ENCODE results near the gene EHD3.

Gene EHD3

GRCh38 chr2:31192851-31193392 lies 41.0 kb upstream of the EHD3 start:
- no peak overlapping the region for H3K27ac ChIP-seq
- no peak for TF ChIP-seq CTCF (conservative IDR thresholded peaks at IDR 0.05)
- no peak for TF ChIP-seq ZFX (IDR thresholded peaks at IDR 0.05)

GRCh38 chr2:31193806-31194205 lies 40.1 kb upstream of the EHD3 start:
- no peak overlapping the region for H3K27ac ChIP-seq
- TF ChIP-seq ZFX (IDR thresholded peaks at IDR 0.05) (no peak), CTCF (conservative IDR thresholded peaks at IDR 0.05) (no peak)

GRCh38 chr2:31196622-31197021 lies 37.3 kb upstream of the EHD3 start:
- no peak for TF ChIP-seq CTCF (conservative IDR thresholded peaks at IDR 0.05)
- no peak for TF ChIP-seq ZFX (IDR thresholded peaks at IDR 0.05)
- no peak overlapping the region for H3K27ac ChIP-seq

- no peak for TF ChIP-seq ZFX (IDR thresholded peaks at IDR 0.05)
- no peak for TF ChIP-seq CTCF (conservative IDR thresholded peaks at IDR 0.05)
- H3K27ac ChIP-seq = no peak overlapping the region
These were observed 36.8 kb upstream of the EHD3 start for GRCh38 chr2:31197166-31197565.

- no peak overlapping the region for H3K27ac ChIP-seq
- TF ChIP-seq CTCF (conservative IDR thresholded peaks at IDR 0.05) (no peak), ZFX (IDR thresholded peaks at IDR 0.05) (no peak)
These were observed 36.3 kb upstream of the EHD3 start for GRCh38 chr2:31197669-31198068.

- H3K27ac ChIP-seq = no peak overlapping the region
- TF ChIP-seq ZFX (IDR thresholded peaks at IDR 0.05) = no peak
- no peak for TF ChIP-seq CTCF (conservative IDR thresholded peaks at IDR 0.05)
These were observed 34.7 kb upstream of the EHD3 start for GRCh38 chr2:31199206-31199605.

GRCh38 chr2:31200972-31201371 lies 33.0 kb upstream of the EHD3 start:
- TF ChIP-seq ZFX (IDR thresholded peaks at IDR 0.05) = no peak
- TF ChIP-seq CTCF (conservative IDR thresholded peaks at IDR 0.05) = no peak
- H3K27ac ChIP-seq = no peak overlapping the region

Measured in C4-2B (cell line).